HCT116 (cell line): Measurements from ENCODE around the gene ALB.

ENCODE experiments used
- EGR1 ChIP-seq: IDR thresholded peaks from 2 replicates; pipeline ENCODE4 v1.6.1; 2012; ENCODE audit warnings: low read depth
- EZH2 ChIP-seq: fragments of 200-600 bp; sonication (generic); IDR thresholded peaks from 2 replicates; pipeline ENCODE4 v1.6.1; 2017; ENCODE audit warnings: antibody characterized with exemption, mixed run types
- POLR2A ChIP-seq: IDR thresholded peaks from 2 replicates; pipeline ENCODE4 v1.7.0; 2011; ENCODE audit warnings: borderline replicate concordance; ENCODE audit not compliant: insufficient read depth, insufficient read length; ENCODE audit errors: extremely low read depth
- POLR2AphosphoS5 ChIP-seq: IDR thresholded peaks from 2 replicates; pipeline ENCODE4 v1.6.1; 2011; ENCODE audit warnings: mild to moderate bottlenecking, low read depth, low read length, moderate library complexity
- SIN3A ChIP-seq: IDR thresholded peaks from 2 replicates; pipeline ENCODE4 v1.6.1; 2012; ENCODE audit warnings: low read depth
- SRF ChIP-seq: IDR thresholded peaks from 2 replicates; pipeline ENCODE4 v1.6.1; 2012; ENCODE audit warnings: low read depth
- TCF7L2 ChIP-seq: IDR thresholded peaks from 2 replicates; pipeline ENCODE4 v1.7.0; 2011; ENCODE audit warnings: borderline replicate concordance, inconsistent platforms; ENCODE audit not compliant: insufficient read depth, insufficient read length; ENCODE audit errors: extremely low read depth
- ZFX ChIP-seq: fragments of 450-650 bp; IDR thresholded peaks from 2 replicates; pipeline ENCODE4 v1.6.1; 2017
- TF ChIP-seq, protein P1 (sequence below), 3 experiments: fragments of 200-600 bp in 1 of 3; sonication (generic) in 1 of 3; IDR thresholded peaks in 2 of 3; conservative IDR thresholded peaks in 1 of 3; 2 replicates each; pipeline ENCODE4 v1.5.1; 2012 to 2017; ENCODE audit warnings: low read depth in 2 of 3, low read length in 2 of 3, antibody characterized with exemption in 1 of 3, borderline replicate concordance in 1 of 3, control low read depth in 1 of 3, mild to moderate bottlenecking in 1 of 3, mixed read lengths in 1 of 3, mixed run types in 1 of 3, moderate library complexity in 1 of 3; ENCODE audit not compliant: insufficient read depth in 1 of 3
- TF ChIP-seq, protein P2 (sequence below): IDR thresholded peaks from 2 replicates; pipeline ENCODE4 v1.6.1; 2012
- TF ChIP-seq, protein P3 (sequence below): IDR thresholded peaks from 2 replicates; pipeline ENCODE4 v1.6.1; 2012

DNA sequence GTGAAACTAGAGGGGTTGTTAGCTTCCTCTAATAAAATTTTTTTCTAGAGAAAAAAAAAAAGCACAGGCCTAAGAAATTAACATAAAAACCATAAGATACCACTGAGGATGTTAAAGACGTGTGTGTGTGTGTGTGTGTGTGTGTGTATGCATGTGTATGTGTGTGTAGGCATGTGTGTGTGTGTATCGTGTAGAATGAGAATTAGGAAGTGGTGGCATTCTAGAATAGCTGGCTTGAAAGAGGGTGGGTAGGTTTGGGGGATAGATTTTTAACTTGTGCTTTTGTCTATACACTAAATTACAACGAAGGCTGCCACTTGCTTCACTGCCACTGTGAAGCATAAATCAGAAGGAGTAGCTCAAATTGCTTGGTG, 54.9 kb downstream of the ALB start:
- TF ChIP-seq ZFX (no peak), EZH2 (no peak), POLR2A (no peak), TCF7L2 (no peak), POLR2AphosphoS5 (no peak), SIN3A (no peak), SRF (no peak), EGR1 (no peak)
- TF ChIP-seq, protein P1, sequence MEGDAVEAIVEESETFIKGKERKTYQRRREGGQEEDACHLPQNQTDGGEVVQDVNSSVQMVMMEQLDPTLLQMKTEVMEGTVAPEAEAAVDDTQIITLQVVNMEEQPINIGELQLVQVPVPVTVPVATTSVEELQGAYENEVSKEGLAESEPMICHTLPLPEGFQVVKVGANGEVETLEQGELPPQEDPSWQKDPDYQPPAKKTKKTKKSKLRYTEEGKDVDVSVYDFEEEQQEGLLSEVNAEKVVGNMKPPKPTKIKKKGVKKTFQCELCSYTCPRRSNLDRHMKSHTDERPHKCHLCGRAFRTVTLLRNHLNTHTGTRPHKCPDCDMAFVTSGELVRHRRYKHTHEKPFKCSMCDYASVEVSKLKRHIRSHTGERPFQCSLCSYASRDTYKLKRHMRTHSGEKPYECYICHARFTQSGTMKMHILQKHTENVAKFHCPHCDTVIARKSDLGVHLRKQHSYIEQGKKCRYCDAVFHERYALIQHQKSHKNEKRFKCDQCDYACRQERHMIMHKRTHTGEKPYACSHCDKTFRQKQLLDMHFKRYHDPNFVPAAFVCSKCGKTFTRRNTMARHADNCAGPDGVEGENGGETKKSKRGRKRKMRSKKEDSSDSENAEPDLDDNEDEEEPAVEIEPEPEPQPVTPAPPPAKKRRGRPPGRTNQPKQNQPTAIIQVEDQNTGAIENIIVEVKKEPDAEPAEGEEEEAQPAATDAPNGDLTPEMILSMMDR (IDR thresholded peaks at IDR 0.05 in 2 of 3, conservative IDR thresholded peaks at IDR 0.05 in 1 of 3; ENCODE audit: borderline replicate concordance in 1 of 3, insufficient read depth in 1 of 3, low read depth in 2 of 3, low read length in 2 of 3): no peak
- TF ChIP-seq, protein P2, sequence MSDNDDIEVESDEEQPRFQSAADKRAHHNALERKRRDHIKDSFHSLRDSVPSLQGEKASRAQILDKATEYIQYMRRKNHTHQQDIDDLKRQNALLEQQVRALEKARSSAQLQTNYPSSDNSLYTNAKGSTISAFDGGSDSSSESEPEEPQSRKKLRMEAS: no peak
- TF ChIP-seq, protein P3, sequence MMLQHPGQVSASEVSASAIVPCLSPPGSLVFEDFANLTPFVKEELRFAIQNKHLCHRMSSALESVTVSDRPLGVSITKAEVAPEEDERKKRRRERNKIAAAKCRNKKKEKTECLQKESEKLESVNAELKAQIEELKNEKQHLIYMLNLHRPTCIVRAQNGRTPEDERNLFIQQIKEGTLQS: no peak
